Fibroblast of the aortic adventitia (primary cell): ENCODE data around the gene RASA2. TPM values are rescaled to one million over a fixed set of nuclear protein-coding genes. Genes with fewer than 3 reads are reported as not detected.

Experiments used
- DNase-seq: peaks from one replicate; pipeline ENCODE4 v3.0.0-alpha.2; 2010; ENCODE audit warnings: low read depth
- H3K4me3 ChIP-seq: 2 replicates; pipeline ENCODE4 v1.5.1; 2011; ENCODE audit warnings: low read depth, mild to moderate bottlenecking, control low read depth, low read length, moderate library complexity
- total RNA-seq: library from RNA; depleted of rRNA; stranded (reverse); fragments of >200 nt; gene quantifications from 2 replicates; pipeline ENCODE4 v1.2.3, GENCODE V29; 2012; ENCODE audit warnings: low replicate concordance
- TF ChIP-seq, protein P1 (sequence below): IDR thresholded peaks from 2 replicates; pipeline ENCODE4 v1.5.1; 2011; ENCODE audit warnings: mild to moderate bottlenecking, low read length, control low read depth, inconsistent platforms; ENCODE audit not compliant: insufficient read depth

The RASA2 gene
- total RNA-seq, 1 donor = 28.9 TPM

DNA sequence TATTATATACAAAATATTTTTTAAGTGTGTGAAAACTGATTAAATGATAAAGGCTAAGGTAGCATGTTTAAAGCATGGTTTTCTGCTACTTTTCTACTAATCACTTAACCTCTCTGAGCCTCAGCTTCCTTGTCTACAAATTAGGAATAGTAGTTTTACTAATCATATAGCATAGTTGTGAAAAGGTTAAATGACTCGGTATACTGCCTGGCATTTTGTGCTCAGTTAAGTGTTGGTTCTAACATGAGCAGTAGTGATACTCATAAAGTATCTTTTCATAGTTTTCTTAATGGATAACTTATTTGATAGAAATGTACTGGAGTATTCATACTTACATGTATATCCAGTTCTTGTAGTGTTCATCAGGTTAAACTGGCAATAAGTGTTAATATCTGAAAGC lies 13.6 kb downstream of the RASA2 start:
- H3K4me3 ChIP-seq = no peak overlapping the region

GRCh38 chr3:141505166-141505565 lies 18.3 kb downstream of the RASA2 start:
- DNase-seq = no peak
- H3K4me3 ChIP-seq = no peak overlapping the region

More for the DNA sequence above, 13.6 kb downstream of the RASA2 start:
- DNase-seq = no peak
- TF ChIP-seq, protein P1, sequence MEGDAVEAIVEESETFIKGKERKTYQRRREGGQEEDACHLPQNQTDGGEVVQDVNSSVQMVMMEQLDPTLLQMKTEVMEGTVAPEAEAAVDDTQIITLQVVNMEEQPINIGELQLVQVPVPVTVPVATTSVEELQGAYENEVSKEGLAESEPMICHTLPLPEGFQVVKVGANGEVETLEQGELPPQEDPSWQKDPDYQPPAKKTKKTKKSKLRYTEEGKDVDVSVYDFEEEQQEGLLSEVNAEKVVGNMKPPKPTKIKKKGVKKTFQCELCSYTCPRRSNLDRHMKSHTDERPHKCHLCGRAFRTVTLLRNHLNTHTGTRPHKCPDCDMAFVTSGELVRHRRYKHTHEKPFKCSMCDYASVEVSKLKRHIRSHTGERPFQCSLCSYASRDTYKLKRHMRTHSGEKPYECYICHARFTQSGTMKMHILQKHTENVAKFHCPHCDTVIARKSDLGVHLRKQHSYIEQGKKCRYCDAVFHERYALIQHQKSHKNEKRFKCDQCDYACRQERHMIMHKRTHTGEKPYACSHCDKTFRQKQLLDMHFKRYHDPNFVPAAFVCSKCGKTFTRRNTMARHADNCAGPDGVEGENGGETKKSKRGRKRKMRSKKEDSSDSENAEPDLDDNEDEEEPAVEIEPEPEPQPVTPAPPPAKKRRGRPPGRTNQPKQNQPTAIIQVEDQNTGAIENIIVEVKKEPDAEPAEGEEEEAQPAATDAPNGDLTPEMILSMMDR = no peak

DNA sequence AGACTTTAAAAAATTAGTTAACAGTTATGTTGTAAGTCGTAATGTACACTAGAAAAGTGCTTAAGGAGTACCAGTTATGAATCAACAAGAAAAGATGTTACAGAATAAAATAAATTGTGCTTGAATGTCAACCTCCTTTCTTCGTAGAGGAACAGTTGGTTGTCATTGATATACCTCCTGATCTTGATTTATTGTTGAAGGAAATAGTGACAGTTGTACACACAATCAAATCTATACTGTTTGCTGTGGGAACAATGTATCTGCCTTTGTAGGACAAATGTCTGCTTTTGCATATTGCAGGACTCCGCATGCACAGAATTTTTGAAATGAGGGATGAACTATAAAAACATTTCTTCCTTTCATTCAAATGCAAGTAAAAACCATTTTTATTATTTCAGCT lies 19.2 kb downstream of the RASA2 start:
- TF ChIP-seq, protein P1 = no peak
- no peak overlapping the region for H3K4me3 ChIP-seq
- no peak for DNase-seq

More at GRCh38 chr3:141505166-141505565, 18.3 kb downstream of the RASA2 start:
- TF ChIP-seq, protein P1 = no peak

DNA sequence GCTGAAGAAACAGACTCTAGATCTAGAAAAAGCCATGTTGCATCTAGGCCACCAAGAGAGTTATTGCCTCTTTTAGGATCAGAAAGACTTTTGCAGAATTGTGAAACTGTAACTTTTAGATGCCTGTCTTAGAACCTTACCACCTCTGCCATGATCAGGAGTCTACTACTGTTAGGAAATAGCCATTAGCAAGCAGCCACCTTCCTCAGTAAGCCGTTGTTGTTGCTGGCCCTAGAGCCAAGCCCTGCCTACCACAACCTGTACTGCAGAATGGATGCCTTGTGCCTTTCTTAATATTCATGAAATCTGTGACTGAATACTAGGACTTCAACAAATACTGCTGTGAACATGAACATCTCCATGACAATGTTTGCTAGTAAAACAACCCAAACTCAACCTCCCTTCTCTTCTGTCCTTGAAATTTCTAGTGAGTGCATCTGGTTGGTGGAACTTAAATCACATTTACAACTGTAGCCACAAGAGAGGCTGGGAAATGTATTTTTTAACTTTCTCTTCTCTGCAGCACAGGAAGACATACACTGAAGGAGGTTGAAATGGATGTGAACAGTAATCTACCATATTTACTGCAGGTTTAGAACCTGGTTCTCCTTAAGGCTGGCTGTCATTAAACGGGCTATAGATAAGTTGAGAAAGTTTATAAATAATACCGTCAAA lies 20.7 kb downstream of the RASA2 start:
- TF ChIP-seq, protein P1 = no peak
- H3K4me3 ChIP-seq = no peak overlapping the region
- no peak for DNase-seq

GRCh38 chr3:141508067-141508436 lies 21.2 kb downstream of the RASA2 start:
- TF ChIP-seq, protein P1 = no peak
- no peak for DNase-seq
- no peak overlapping the region for H3K4me3 ChIP-seq

GRCh38 chr3:141511361-141511760 lies 24.5 kb downstream of the RASA2 start:
- H3K4me3 ChIP-seq = no peak overlapping the region
- TF ChIP-seq, protein P1 = no peak
- DNase-seq = no peak

- H3K4me3 ChIP-seq = no peak overlapping the region
- TF ChIP-seq, protein P1 = no peak
- DNase-seq = no peak
Observed at GRCh38 chr3:141514382-141514781, 27.6 kb downstream of the RASA2 start.
